ENCODE results near the gene ASTN2. TPM values are rescaled to one million over a fixed set of nuclear protein-coding genes. Genes with fewer than 3 reads are reported as not detected.
"Not testable (repeated sequence)": the region's sequence is repeated elsewhere in the genome, so short reads cannot be mapped to it uniquely, and the experiment has no call there.

Gene ASTN2
- total and polyA plus RNA-seq, 7 experiments from 2014 or later: 2.2 to 5.3 (median 4.0) TPM

- peaks cover 0 to 28% (median 5%) of the 10 kb centered on the region in 5 donors for H3K36me3 Mint-ChIP-seq
- H3K27ac Mint-ChIP-seq: no peak overlapping the region
- Histone ChIP-seq H3K4me1 (ENCODE audit: control insufficient read depth in 2 of 2, insufficient read depth in 2 of 2, low read length in 2 of 2) (no peaks in the 10 kb centered on the region), H3K27ac (ENCODE audit: low read depth, low read length) (no peak overlapping the region), H3K9me3 (ENCODE audit: control insufficient read depth in 2 of 3, low read length in 3 of 3) (no peaks in the 10 kb centered on the region), H3K27me3 (ENCODE audit: control insufficient read depth in 2 of 2, insufficient read depth in 2 of 2, low read length in 2 of 2) (no peaks in the 10 kb centered on the region), H3K36me3 (ENCODE audit: control insufficient read depth in 2 of 3, insufficient read depth in 3 of 3, low read length in 3 of 3) (no peaks in the 10 kb centered on the region), H3K4me3 (ENCODE audit: low read length) (no peak overlapping the region)
- ChIA-PET CTCF (no interaction called here), POLR2A (no interaction called here)
- peaks cover 0 to 6% (median 0%) of the 10 kb centered on the region in 11 donors for H3K9me3 Mint-ChIP-seq
- DNase-seq (no peak), ATAC-seq (no peak)
- intact Hi-C loops (cut with micrococcal nuclease): no loop called here
- no peak overlapping the region for H3K4me3 Mint-ChIP-seq
- H3K4me1 Mint-ChIP-seq: no peaks in the 10 kb centered on the region
- no peaks in the 10 kb centered on the region for H3K27me3 Mint-ChIP-seq
Measured at GRCh38 chr9:116464987-116465571, 949.8 kb downstream of the ASTN2 start.

- Histone ChIP-seq H3K4me1 (ENCODE audit: control insufficient read depth in 2 of 2, insufficient read depth in 2 of 2, low read length in 2 of 2) (no peaks in the 10 kb centered on the region), H3K4me3 (ENCODE audit: low read length) (no peak overlapping the region), H3K27ac (ENCODE audit: low read depth, low read length) (no peak overlapping the region), H3K9me3 (ENCODE audit: control insufficient read depth in 2 of 3, low read length in 3 of 3) (no peaks in the 10 kb centered on the region), H3K36me3 (ENCODE audit: control insufficient read depth in 2 of 3, insufficient read depth in 3 of 3, low read length in 3 of 3) (no peaks in the 10 kb centered on the region), H3K27me3 (ENCODE audit: control insufficient read depth in 2 of 2, insufficient read depth in 2 of 2, low read length in 2 of 2) (no peaks in the 10 kb centered on the region)
- H3K9me3 Mint-ChIP-seq: peaks cover 0 to 6% (median 0%) of the 10 kb centered on the region in 11 donors
- H3K4me1 Mint-ChIP-seq: no peaks in the 10 kb centered on the region
- no peak overlapping the region for H3K27ac Mint-ChIP-seq
- ChIA-PET POLR2A (no interaction called here), CTCF (no interaction called here)
- DNase-seq: no peak
- intact Hi-C loops (cut with micrococcal nuclease): no loop called here
- no peak for ATAC-seq
- H3K36me3 Mint-ChIP-seq: peaks cover 0 to 25% (median 5%) of the 10 kb centered on the region in 5 donors
- H3K27me3 Mint-ChIP-seq: no peaks in the 10 kb centered on the region
- H3K4me3 Mint-ChIP-seq: no peak overlapping the region
Measured at GRCh38 chr9:116464423-116464822, 950.4 kb downstream of the ASTN2 start.

- no peak overlapping the region for H3K27ac ChIP-seq (ENCODE audit: low read depth, low read length)
- CTCF ChIA-PET: no interaction called here
- no peak overlapping the region for H3K27ac Mint-ChIP-seq
- no peak for ATAC-seq
- H3K27me3 Mint-ChIP-seq: no peaks in the 10 kb centered on the region
- H3K4me3 Mint-ChIP-seq: no peak overlapping the region
- no peaks in the 10 kb centered on the region for H3K4me1 ChIP-seq (ENCODE audit: control insufficient read depth in 2 of 2, insufficient read depth in 2 of 2, low read length in 2 of 2)
- H3K9me3 Mint-ChIP-seq: peaks cover 2 to 15% (median 11%) of the 10 kb centered on the region in 11 donors
- no peaks in the 10 kb centered on the region for H3K4me1 Mint-ChIP-seq
- H3K36me3 ChIP-seq (ENCODE audit: control insufficient read depth in 2 of 3, insufficient read depth in 3 of 3, low read length in 3 of 3): no peaks in the 10 kb centered on the region
- H3K4me3 ChIP-seq (ENCODE audit: low read length): no peak overlapping the region
- DNase-seq: no peak
- peaks cover 0 to 13% (median 0%) of the 10 kb centered on the region in 5 donors for H3K36me3 Mint-ChIP-seq
- no peaks in the 10 kb centered on the region for H3K9me3 ChIP-seq (ENCODE audit: control insufficient read depth in 2 of 3, low read length in 3 of 3)
- no peaks in the 10 kb centered on the region for H3K27me3 ChIP-seq (ENCODE audit: control insufficient read depth in 2 of 2, insufficient read depth in 2 of 2, low read length in 2 of 2)
- POLR2A ChIA-PET: no interaction called here
- intact Hi-C loops (cut with micrococcal nuclease): no loop called here
Measured at GRCh38 chr9:116461632-116462031, 953.2 kb downstream of the ASTN2 start.

DNA sequence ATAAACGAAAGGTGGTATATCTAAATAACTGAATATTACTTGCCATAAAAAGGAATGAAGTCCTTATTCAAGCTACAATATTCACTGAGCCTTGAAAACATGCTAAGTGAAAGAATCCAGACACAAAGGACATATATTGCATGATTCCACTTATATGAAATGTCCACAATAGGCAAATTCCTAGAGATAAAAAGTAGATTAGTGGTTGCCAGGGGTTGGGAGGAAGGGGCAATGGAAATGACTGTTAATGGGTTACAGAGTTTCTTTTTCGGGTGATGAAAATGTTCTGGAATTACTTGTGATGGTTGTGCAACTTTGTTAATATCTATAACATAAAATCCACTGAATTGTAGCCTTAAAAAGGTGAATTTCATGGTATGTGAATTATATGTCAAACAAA is 954.8 kb downstream of the ASTN2 start:
- no peak overlapping the region for H3K27ac ChIP-seq (ENCODE audit: low read depth, low read length)
- ATAC-seq: no peak
- no peaks in the 10 kb centered on the region for H3K27me3 ChIP-seq (ENCODE audit: control insufficient read depth in 2 of 2, insufficient read depth in 2 of 2, low read length in 2 of 2)
- ChIA-PET CTCF (no interaction called here), POLR2A (no interaction called here)
- Mint-ChIP-seq H3K36me3 (peaks cover 0 to 21% (median 0%) of the 10 kb centered on the region in 5 donors), H3K4me3 (no peak overlapping the region), H3K27ac (no peak overlapping the region), H3K9me3 (peaks cover 3 to 24% (median 19%) of the 10 kb centered on the region in 11 donors), H3K27me3 (no peaks in the 10 kb centered on the region), H3K4me1 (no peaks in the 10 kb centered on the region)
- H3K4me1 ChIP-seq (ENCODE audit: control insufficient read depth in 2 of 2, insufficient read depth in 2 of 2, low read length in 2 of 2): no peaks in the 10 kb centered on the region
- H3K9me3 ChIP-seq (ENCODE audit: control insufficient read depth in 2 of 3, low read length in 3 of 3): no peaks in the 10 kb centered on the region
- no peak overlapping the region for H3K4me3 ChIP-seq (ENCODE audit: low read length)
- intact Hi-C loops (cut with micrococcal nuclease): no loop called here
- DNase-seq: no peak
- no peaks in the 10 kb centered on the region for H3K36me3 ChIP-seq (ENCODE audit: control insufficient read depth in 2 of 3, insufficient read depth in 3 of 3, low read length in 3 of 3)

DNA sequence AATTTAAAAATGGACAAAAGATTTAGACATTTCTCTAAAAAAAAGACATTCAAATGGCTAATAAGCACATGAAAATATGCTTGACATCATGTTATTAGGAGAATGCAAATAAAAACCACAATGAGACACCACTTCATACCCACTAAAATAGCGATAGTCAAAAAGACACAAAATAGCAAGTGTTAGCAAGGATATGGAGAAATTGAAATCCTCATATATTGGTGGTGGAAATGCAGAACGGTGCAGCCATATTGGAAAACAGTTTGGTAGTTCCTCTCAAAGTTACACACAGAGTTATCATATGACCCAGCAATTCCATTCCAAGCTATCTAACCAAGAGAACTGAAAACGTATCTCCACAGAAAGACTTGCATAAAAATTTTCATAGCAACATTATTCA is 955.3 kb downstream of the ASTN2 start:
- ATAC-seq (no peak), DNase-seq (no peak)
- Histone ChIP-seq H3K4me1 (ENCODE audit: control insufficient read depth in 2 of 2, insufficient read depth in 2 of 2, low read length in 2 of 2) (no peaks in the 10 kb centered on the region), H3K27me3 (ENCODE audit: control insufficient read depth in 2 of 2, insufficient read depth in 2 of 2, low read length in 2 of 2) (no peaks in the 10 kb centered on the region), H3K36me3 (ENCODE audit: control insufficient read depth in 2 of 3, insufficient read depth in 3 of 3, low read length in 3 of 3) (no peaks in the 10 kb centered on the region), H3K27ac (ENCODE audit: low read depth, low read length) (no peak overlapping the region), H3K9me3 (ENCODE audit: control insufficient read depth in 2 of 3, low read length in 3 of 3) (no peaks in the 10 kb centered on the region), H3K4me3 (ENCODE audit: low read length) (no peak overlapping the region)
- peaks cover 0 to 22% (median 2%) of the 10 kb centered on the region in 5 donors for H3K36me3 Mint-ChIP-seq
- no peak overlapping the region for H3K4me3 Mint-ChIP-seq
- H3K27ac Mint-ChIP-seq: no peak overlapping the region
- H3K9me3 Mint-ChIP-seq: peaks cover 3 to 24% (median 19%) of the 10 kb centered on the region in 11 donors
- ChIA-PET POLR2A (no interaction called here), CTCF (no interaction called here)
- H3K4me1 Mint-ChIP-seq: no peaks in the 10 kb centered on the region
- intact Hi-C loops (cut with micrococcal nuclease): no loop called here
- H3K27me3 Mint-ChIP-seq: no peaks in the 10 kb centered on the region

DNA sequence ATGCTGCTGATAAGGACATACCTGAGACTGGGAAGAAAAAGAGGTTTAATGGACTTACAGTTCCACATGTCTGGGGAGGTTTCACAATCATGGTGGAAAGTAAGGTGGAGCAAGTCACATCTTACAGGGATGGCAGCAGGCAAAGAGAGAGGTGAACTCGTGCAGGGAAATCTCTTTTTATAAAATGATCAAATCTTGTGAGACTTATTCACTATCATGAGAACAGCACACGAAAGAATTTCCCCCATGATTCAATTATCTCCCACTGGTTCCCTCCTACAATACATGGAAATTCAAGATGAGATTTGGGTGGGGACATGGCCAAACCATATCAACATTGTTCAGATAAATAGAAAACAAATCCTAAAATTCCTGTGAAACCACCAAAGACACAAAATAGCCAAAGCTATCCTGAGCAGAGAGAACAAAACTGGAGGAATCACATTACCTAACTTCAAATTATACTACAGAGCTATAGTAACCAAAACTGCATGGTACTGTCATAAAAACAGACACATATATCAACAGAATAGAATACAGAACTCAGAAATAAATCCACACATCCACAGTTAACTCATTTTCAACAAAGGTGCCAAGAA is 958.3 kb downstream of the ASTN2 start:
- ChIA-PET POLR2A (no interaction called here), CTCF (no interaction called here)
- Histone ChIP-seq H3K4me1 (ENCODE audit: control insufficient read depth in 2 of 2, insufficient read depth in 2 of 2, low read length in 2 of 2) (no peaks in the 10 kb centered on the region), H3K4me3 (ENCODE audit: low read length) (no peak overlapping the region), H3K9me3 (ENCODE audit: control insufficient read depth in 2 of 3, low read length in 3 of 3) (no peaks in the 10 kb centered on the region), H3K27me3 (ENCODE audit: control insufficient read depth in 2 of 2, insufficient read depth in 2 of 2, low read length in 2 of 2) (no peaks in the 10 kb centered on the region), H3K27ac (ENCODE audit: low read depth, low read length) (no peak overlapping the region), H3K36me3 (ENCODE audit: control insufficient read depth in 2 of 3, insufficient read depth in 3 of 3, low read length in 3 of 3) (no peaks in the 10 kb centered on the region)
- peaks cover 0 to 31% (median 19%) of the 10 kb centered on the region in 5 donors for H3K36me3 Mint-ChIP-seq
- DNase-seq (no peak), ATAC-seq (no peak)
- H3K27me3 Mint-ChIP-seq: no peaks in the 10 kb centered on the region
- H3K4me3 Mint-ChIP-seq: no peak overlapping the region
- no peak overlapping the region for H3K27ac Mint-ChIP-seq
- H3K4me1 Mint-ChIP-seq: no peaks in the 10 kb centered on the region
- peaks cover 3 to 24% (median 18%) of the 10 kb centered on the region in 11 donors for H3K9me3 Mint-ChIP-seq
- intact Hi-C loops (cut with micrococcal nuclease): no loop called here

GRCh38 chr9:116454539-116454938 is 960.3 kb downstream of the ASTN2 start:
- DNase-seq; H3K27ac Mint-ChIP-seq; H3K4me3 Mint-ChIP-seq; H3K4me3 ChIP-seq (ENCODE audit: low read length); CTCF ChIA-PET; ATAC-seq; H3K27me3 ChIP-seq (ENCODE audit: control insufficient read depth in 2 of 2, insufficient read depth in 2 of 2, low read length in 2 of 2); POLR2A ChIA-PET; intact Hi-C loops (cut with micrococcal nuclease); H3K4me1 ChIP-seq (ENCODE audit: control insufficient read depth in 2 of 2, insufficient read depth in 2 of 2, low read length in 2 of 2); H3K27me3 Mint-ChIP-seq; H3K9me3 ChIP-seq (ENCODE audit: control insufficient read depth in 2 of 3, low read length in 3 of 3); H3K4me1 Mint-ChIP-seq; H3K36me3 ChIP-seq (ENCODE audit: control insufficient read depth in 2 of 3, insufficient read depth in 3 of 3, low read length in 3 of 3); H3K27ac ChIP-seq (ENCODE audit: low read depth, low read length): not testable (repeated sequence)
- Mint-ChIP-seq H3K9me3 (peaks cover 3 to 24% (median 16%) of the 10 kb centered on the region in 11 donors), H3K36me3 (peaks cover 0 to 31% (median 19%) of the 10 kb centered on the region in 5 donors)
